HEK293 (cell line): ENCODE measurements around the gene TMEM143.

ENCODE experiments used
- CTCF ChIP-seq: fragments of 450-650 bp; formaldehyde crosslinking; IDR thresholded peaks from 2 replicates; pipeline ENCODE4 v1.5.1; 2016; ENCODE audit warnings: missing biosample characterization, missing genetic modification characterization
- MZF1 ChIP-seq: fragments of 450-650 bp; formaldehyde crosslinking; IDR thresholded peaks from 2 replicates; pipeline ENCODE4 v1.5.1; 2017; ENCODE audit warnings: missing biosample characterization, missing genetic modification characterization, borderline replicate concordance
- SETDB1 ChIP-seq: IDR thresholded peaks from one replicate; pipeline ENCODE4 v1.6.1; 2017; ENCODE audit warnings: mild to moderate bottlenecking, low read length, moderate library complexity, mixed read lengths; ENCODE audit not compliant: insufficient read length
- ZNF112 ChIP-seq: fragments of 450-650 bp; formaldehyde crosslinking; IDR thresholded peaks from 2 replicates; pipeline ENCODE4 v1.5.0; 2017; ENCODE audit warnings: missing biosample characterization, missing genetic modification characterization
- ZNF2 ChIP-seq: fragments of 450-650 bp; formaldehyde crosslinking; IDR thresholded peaks from 2 replicates; pipeline ENCODE4 v1.5.1; 2016; ENCODE audit warnings: missing biosample characterization, missing genetic modification characterization
- ZNF23 ChIP-seq: fragments of 450-650 bp; formaldehyde crosslinking; IDR thresholded peaks from 2 replicates; pipeline ENCODE4 v1.5.1; 2016; ENCODE audit warnings: missing biosample characterization, missing genetic modification characterization, borderline replicate concordance
- ZNF274 ChIP-seq, 2 experiments: fragments of 200-500 bp in 1 of 2; fragments of 450-650 bp in 1 of 2; sonication (Bioruptor generic) in 1 of 2; formaldehyde crosslinking in 1 of 2; IDR thresholded peaks; 2 replicates each; pipeline versions ENCODE4 v1.5.1 to v1.6.1; 2014 to 2016; ENCODE audit warnings: borderline replicate concordance in 1 of 2, inconsistent platforms in 1 of 2, low read length in 1 of 2, missing biosample characterization in 1 of 2, missing genetic modification characterization in 1 of 2
- ZNF501 ChIP-seq: fragments of 450-650 bp; formaldehyde crosslinking; IDR thresholded peaks from 2 replicates; pipeline ENCODE4 v1.5.1; 2016; ENCODE audit warnings: missing biosample characterization, missing genetic modification characterization
- ZNF548 ChIP-seq: fragments of 450-650 bp; formaldehyde crosslinking; IDR thresholded peaks from 2 replicates; pipeline ENCODE4 v1.5.1; 2016; ENCODE audit warnings: missing biosample characterization, missing genetic modification characterization
- ZNF600 ChIP-seq: fragments of 450-650 bp; formaldehyde crosslinking; IDR thresholded peaks from 2 replicates; pipeline ENCODE4 v1.5.1; 2016; ENCODE audit warnings: missing biosample characterization, missing genetic modification characterization
- ZNF664 ChIP-seq: fragments of 450-650 bp; formaldehyde crosslinking; IDR thresholded peaks from 2 replicates; pipeline ENCODE4 v1.5.1; 2016; ENCODE audit warnings: missing biosample characterization, missing genetic modification characterization
- ZNF707 ChIP-seq: fragments of 450-650 bp; formaldehyde crosslinking; IDR thresholded peaks from 2 replicates; pipeline ENCODE4 v1.5.1; 2016; ENCODE audit warnings: missing biosample characterization, missing genetic modification characterization
- ZNF776 ChIP-seq: fragments of 450-650 bp; formaldehyde crosslinking; IDR thresholded peaks from 2 replicates; pipeline ENCODE4 v1.5.0; 2017; ENCODE audit warnings: missing biosample characterization, missing genetic modification characterization, borderline replicate concordance
- ZNF837 ChIP-seq: fragments of 450-650 bp; formaldehyde crosslinking; IDR thresholded peaks from 2 replicates; pipeline ENCODE4 v1.5.1; 2016; ENCODE audit warnings: missing biosample characterization, missing genetic modification characterization

- TF ChIP-seq MZF1 (tag by site-specific recombination), result no peak
- TF ChIP-seq ZNF664, result no peak
- no peak for TF ChIP-seq ZNF112 (tag by site-specific recombination)
- no peak for TF ChIP-seq ZNF501 (tag by site-specific recombination)
- TF ChIP-seq CTCF (tag by site-specific recombination), result no peak
- TF ChIP-seq ZNF707, result no peak
- TF ChIP-seq ZNF2, result no peak
- no peak for TF ChIP-seq ZNF600 (tag by site-specific recombination)
- TF ChIP-seq ZNF274 (IDR thresholded peaks at IDR 0.05; ENCODE audit: low read length), result no peak
- no peak for TF ChIP-seq ZNF274 (tag by site-specific recombination; IDR thresholded peaks at IDR 0.05; ENCODE audit: borderline replicate concordance)
- TF ChIP-seq ZNF548 (tag by site-specific recombination), result no peak
- TF ChIP-seq SETDB1, result no peak
- no peak for TF ChIP-seq ZNF23 (tag by site-specific recombination)
- TF ChIP-seq ZNF837, result no peak
- no peak for TF ChIP-seq ZNF776 (tag by site-specific recombination)
These were observed 53.5 kb downstream of the TMEM143 start for GRCh38 chr19:48310227-48310626.
